ENCODE data around the gene COX4I2.

Gene COX4I2

DNA sequence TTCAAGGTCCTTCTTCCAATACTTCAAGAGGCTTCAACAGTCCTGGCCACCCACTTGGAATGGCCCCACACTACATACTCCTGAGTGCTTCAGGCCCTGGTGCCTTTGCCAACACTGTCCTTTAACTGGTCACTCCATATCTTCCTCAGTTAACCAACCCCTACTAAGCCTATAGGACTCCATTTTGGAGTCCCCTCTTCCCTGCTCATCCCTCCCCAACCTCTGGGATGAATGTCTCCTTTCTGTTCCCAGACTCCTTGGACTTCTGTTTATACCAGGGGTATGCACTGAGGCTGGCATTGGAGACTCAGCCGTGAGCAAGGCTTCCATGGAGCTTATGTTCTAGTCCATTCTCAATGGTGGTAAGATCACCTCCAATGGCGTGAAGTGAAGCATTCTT is 33.6 kb downstream of the COX4I2 start:
- Histone ChIP-seq H3K4me1 (ENCODE audit: control insufficient read depth, insufficient read depth, low read length) (peaks cover 63% of the 10 kb centered on the region), H3K9me3 (ENCODE audit: control insufficient read depth, low read length) (no peaks in the 10 kb centered on the region), H3K36me3 (ENCODE audit: control insufficient read depth, insufficient read depth, low read length, severe bottlenecking) (peaks cover 26% of the 10 kb centered on the region), H3K9ac (ENCODE audit: low read length) (no peak overlapping the region), H3K4me3 (ENCODE audit: low read length) (no peak overlapping the region), H3K27me3 (replicated peaks; ENCODE audit: control insufficient read depth, insufficient read depth, low read length) (no peaks in the 10 kb centered on the region)
- DNase-seq (ENCODE audit: low read depth), result no peak

DNA sequence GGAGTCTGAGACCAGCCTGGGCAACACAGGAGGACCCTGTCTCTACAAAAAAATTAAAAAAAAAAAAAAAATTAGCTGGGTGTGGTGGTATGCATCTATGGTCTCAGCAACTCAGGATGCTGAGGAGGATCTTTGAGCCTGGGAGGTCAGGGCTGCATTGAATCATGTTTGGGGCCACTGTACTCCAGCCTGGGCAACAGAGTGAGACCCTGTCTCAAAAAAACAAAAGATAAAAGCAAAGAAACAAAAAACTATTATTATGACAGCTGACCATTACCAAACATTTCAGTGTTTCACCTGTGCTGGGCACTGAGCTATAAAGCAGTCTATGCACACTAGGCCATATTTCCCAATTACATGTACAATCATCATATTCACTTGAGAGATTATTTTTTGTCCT is 35.7 kb downstream of the COX4I2 start:
- Histone ChIP-seq H3K36me3 (ENCODE audit: control insufficient read depth, insufficient read depth, low read length, severe bottlenecking) (peaks cover 40% of the 10 kb centered on the region), H3K9me3 (ENCODE audit: control insufficient read depth, low read length) (no peaks in the 10 kb centered on the region), H3K4me1 (ENCODE audit: control insufficient read depth, insufficient read depth, low read length) (peaks cover 60% of the 10 kb centered on the region), H3K4me3 (ENCODE audit: low read length) (no peak overlapping the region), H3K27me3 (replicated peaks; ENCODE audit: control insufficient read depth, insufficient read depth, low read length) (no peaks in the 10 kb centered on the region), H3K9ac (ENCODE audit: low read length) (no peak overlapping the region)
- DNase-seq (ENCODE audit: low read depth), result no peak

DNA sequence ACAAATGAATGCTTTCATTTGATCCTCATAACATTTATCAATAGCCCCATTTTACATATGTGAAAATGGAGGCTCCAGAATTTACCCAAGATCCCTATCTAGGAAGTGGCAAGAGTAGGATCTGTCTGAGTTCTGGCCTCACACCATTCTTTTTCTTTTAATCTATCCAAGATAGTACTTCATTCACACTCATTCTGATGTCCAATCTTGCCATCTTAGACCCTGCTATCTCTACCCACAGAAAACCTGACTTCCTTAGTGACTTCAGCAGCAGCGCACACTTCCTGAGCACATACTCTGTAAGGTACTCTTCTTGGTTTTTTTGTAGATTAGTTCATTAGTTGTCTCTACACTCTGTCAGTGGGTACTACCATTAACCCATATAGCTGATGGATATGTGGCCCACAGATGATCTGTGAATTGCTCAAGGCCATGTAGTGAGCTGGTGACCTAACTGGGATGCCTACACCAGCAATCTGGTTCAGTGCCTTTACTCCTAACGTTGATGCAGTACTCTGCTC is 36.3 kb downstream of the COX4I2 start:
- H3K4me1 ChIP-seq (ENCODE audit: control insufficient read depth, insufficient read depth, low read length), result peaks cover 66% of the 10 kb centered on the region

DNA sequence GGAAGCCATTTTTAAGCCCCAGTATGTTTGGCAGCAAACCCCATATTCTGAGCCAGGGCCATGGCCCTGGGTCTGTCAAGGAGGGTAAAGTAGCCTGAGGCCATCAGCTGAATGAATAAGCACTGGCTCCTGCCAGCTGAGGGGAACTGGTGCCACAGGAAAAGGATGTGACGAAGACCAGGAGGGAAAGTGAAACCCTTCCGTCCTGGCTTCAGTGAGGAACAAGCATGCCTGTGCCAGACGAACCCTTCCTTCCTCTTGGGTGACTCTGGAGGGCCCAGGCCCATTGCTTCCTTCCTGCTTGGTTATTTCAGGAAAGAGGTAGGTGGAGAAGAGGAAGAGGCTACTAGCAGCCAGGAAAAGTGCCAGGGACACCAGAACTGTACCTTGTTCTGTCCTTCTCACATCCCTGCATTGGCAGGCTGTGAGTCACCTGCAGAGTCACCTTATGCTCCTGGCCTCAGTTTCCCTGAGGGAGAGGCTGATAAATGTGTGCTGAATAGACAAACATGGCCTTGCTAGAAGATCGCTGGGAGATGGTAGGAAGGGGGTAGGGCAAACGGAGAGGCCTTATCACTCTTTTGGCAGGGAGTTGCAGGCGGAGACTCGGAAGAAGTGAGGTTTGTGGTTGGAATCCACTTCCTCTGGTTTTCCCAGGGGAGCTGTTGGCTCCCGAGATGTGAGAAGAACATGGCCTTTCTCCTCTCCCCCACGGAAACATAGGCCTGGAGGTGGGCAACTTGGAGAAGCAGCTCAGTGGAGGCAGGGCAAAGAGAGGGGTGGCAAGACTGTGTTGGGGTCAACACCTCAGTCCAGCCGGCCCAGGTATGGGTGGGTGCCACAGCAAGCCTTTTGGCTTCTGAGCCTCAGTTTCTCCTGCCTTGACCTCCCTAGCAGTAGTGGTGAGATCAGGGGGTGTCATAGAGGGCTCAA is 37.4 kb downstream of the COX4I2 start:
- H3K36me3 ChIP-seq (ENCODE audit: control insufficient read depth, insufficient read depth, low read length, severe bottlenecking), result peaks cover 42% of the 10 kb centered on the region
- H3K9me3 ChIP-seq (ENCODE audit: control insufficient read depth, low read length), result no peaks in the 10 kb centered on the region
- peak overlapping the region; percentile 45 for H3K4me3 ChIP-seq (ENCODE audit: low read length)
- peak overlapping the region; percentile 64 for H3K9ac ChIP-seq (ENCODE audit: low read length)
- H3K4me1 ChIP-seq (ENCODE audit: control insufficient read depth, insufficient read depth, low read length), result peaks cover 65% of the 10 kb centered on the region
- no peaks in the 10 kb centered on the region for H3K27me3 ChIP-seq (replicated peaks; ENCODE audit: control insufficient read depth, insufficient read depth, low read length)
- DNase-seq (ENCODE audit: low read depth), result peak; percentile 11

More for the DNA sequence above, 36.3 kb downstream of the COX4I2 start:
- no peak overlapping the region for H3K9ac ChIP-seq (ENCODE audit: low read length)
- no peak for DNase-seq (ENCODE audit: low read depth)
- no peaks in the 10 kb centered on the region for H3K27me3 ChIP-seq (replicated peaks; ENCODE audit: control insufficient read depth, insufficient read depth, low read length)
- peaks cover 45% of the 10 kb centered on the region for H3K36me3 ChIP-seq (ENCODE audit: control insufficient read depth, insufficient read depth, low read length, severe bottlenecking)
- H3K4me3 ChIP-seq (ENCODE audit: low read length), result no peak overlapping the region
- no peaks in the 10 kb centered on the region for H3K9me3 ChIP-seq (ENCODE audit: control insufficient read depth, low read length)

DNA sequence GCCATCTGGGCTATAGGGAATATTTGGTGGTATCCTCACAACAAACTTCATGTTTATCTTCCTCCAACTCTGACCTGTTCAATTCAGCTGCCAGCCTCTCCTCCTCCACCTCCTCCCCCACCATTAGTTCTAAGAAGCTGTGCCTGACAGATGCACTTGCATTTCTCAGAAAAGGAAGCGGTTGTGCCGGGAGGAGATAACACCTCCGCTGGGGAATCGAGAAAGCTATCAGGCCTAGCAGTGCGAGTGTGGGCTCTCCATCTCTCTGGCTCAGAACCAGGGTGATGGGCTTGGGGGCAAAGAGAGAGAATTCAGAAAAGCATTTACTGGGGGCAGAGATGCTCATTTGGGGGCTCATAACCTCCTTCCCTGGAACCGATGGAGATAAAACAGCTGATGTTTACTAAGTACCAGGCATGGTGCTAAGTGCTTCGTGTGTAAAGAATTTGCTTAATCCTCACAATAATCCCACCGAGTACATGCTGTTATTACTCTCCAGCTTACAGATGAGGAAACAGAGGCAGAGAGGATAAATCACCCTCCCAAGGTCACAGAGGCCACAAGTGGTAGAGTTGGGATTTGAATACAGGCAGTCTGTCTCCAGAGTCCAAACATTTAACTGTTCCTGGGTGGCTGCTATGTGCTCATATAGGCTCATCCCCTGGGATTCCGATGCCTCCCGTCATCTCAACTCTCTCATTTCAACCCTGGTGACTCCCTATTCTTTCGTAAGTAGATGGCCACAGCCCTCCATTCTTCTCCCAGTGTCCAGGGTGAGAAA is 38.3 kb downstream of the COX4I2 start:
- peaks cover 61% of the 10 kb centered on the region for H3K4me1 ChIP-seq (ENCODE audit: control insufficient read depth, insufficient read depth, low read length)
- H3K4me3 ChIP-seq (ENCODE audit: low read length), result peak overlapping the region; percentile 45
- H3K36me3 ChIP-seq (ENCODE audit: control insufficient read depth, insufficient read depth, low read length, severe bottlenecking), result peaks cover 50% of the 10 kb centered on the region
- H3K9me3 ChIP-seq (ENCODE audit: control insufficient read depth, low read length), result no peaks in the 10 kb centered on the region
- no peaks in the 10 kb centered on the region for H3K27me3 ChIP-seq (replicated peaks; ENCODE audit: control insufficient read depth, insufficient read depth, low read length)
- peak overlapping the region; percentile 28 for H3K9ac ChIP-seq (ENCODE audit: low read length)
- DNase-seq (ENCODE audit: low read depth), result no peak

DNA sequence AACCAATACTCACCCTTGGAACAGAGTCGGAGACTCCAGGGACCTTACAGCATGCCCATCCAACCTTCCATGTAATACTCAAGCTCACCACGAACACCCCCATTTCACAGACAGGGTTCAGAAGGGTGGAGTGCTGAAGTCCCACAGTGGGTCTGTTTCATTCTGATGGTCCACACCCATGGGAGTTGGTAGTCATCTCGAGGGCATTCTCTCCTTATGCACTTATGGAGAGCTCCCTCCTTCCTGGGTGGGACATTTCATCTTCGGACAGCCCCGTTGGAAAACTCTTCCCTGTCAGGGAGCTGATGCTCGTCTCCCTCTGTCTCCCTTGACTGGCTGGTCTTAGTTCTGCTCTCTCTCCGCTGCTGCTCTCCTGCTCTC is 38.9 kb downstream of the COX4I2 start:
- no peak overlapping the region for H3K9ac ChIP-seq (ENCODE audit: low read length)
- H3K9me3 ChIP-seq (ENCODE audit: control insufficient read depth, low read length), result no peaks in the 10 kb centered on the region
- peaks cover 45% of the 10 kb centered on the region for H3K36me3 ChIP-seq (ENCODE audit: control insufficient read depth, insufficient read depth, low read length, severe bottlenecking)
- no peak for DNase-seq (ENCODE audit: low read depth)
- no peak overlapping the region for H3K4me3 ChIP-seq (ENCODE audit: low read length)
- peaks cover 56% of the 10 kb centered on the region for H3K4me1 ChIP-seq (ENCODE audit: control insufficient read depth, insufficient read depth, low read length)
- H3K27me3 ChIP-seq (replicated peaks; ENCODE audit: control insufficient read depth, insufficient read depth, low read length), result no peaks in the 10 kb centered on the region

DNA sequence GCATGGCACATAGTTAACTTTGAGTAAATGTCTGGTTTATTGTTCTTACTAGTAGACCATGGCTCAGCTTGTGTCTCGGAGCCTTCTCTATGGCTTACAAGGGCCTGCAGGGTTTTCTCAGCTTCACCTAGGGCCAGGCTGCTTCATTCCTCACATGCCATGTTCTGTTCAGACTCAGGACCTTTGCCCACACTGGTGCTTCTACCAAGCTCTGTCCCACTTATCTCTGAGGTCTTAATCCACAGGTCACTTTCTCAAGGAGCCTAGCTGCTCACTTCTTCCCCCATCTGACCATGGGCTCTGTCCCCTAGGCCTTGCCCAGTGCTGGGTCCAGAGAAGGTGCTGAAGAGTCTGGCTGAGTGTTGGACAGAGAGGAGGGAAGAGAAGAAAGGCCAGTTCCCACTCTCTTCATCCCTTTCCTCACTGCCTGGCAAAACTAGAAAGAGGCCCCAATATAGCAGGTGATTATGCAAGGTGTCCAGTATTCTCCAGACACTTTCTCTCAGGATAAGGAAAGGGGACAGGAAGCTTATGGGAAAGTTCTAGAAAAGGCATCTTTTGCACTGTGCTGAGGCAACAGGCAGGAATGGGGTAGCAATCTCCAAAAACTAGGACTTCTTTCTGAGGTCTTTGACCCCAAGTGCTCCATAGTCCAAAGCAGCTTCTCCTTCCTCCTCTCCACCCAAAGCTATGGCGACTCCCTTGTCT is 40.0 kb downstream of the COX4I2 start:
- Histone ChIP-seq H3K36me3 (ENCODE audit: control insufficient read depth, insufficient read depth, low read length, severe bottlenecking) (peaks cover 45% of the 10 kb centered on the region), H3K27me3 (replicated peaks; ENCODE audit: control insufficient read depth, insufficient read depth, low read length) (no peaks in the 10 kb centered on the region), H3K9me3 (ENCODE audit: control insufficient read depth, low read length) (no peaks in the 10 kb centered on the region), H3K4me1 (ENCODE audit: control insufficient read depth, insufficient read depth, low read length) (peaks cover 56% of the 10 kb centered on the region), H3K4me3 (ENCODE audit: low read length) (no peak overlapping the region), H3K9ac (ENCODE audit: low read length) (no peak overlapping the region)
- no peak for DNase-seq (ENCODE audit: low read depth)

DNA sequence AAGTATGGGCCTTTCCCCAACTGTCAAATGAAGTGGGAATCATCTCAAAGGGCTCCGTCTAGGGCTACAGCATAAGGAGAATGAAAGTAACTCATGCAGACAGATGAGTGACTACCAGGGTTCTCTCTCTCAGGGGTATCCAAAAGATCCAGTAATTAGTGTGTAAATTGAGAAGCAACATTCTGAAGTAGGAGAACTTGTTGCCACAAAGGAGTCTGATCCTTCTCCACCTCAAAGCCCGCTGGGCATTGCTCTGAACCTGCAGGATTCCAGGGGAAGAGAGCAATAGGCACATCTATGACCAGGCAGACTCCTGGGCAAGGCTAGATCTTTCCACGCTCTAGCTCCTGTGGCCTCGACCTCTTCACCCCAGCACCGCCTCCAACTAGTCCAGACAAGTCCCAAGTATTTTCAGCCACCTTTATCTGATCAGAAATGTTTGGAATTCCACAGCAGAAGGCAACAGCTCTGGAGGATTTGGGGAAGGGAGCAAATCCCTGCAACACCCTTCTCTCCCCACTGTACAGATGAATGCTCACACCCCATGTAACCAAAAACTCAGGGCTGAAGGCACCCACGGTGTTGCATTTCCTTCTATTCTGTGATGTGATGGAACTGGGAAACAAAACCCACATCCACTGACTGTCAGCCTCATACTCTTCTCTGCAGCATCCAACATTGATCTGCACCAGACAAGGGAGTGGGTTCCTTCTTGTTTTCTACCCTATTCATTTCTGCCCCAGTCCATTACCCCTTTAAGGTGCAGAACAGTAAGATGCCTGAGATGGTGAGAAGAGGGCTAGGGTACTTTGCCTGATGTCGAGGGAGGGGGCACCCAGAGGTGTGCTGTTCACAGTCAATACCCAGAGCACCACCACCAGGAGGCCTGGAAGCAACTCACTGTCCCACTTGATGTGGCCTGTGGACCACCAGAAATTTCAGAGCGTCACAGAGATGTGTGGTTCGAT is 41.0 kb downstream of the COX4I2 start:
- H3K9ac ChIP-seq (ENCODE audit: low read length), result peak overlapping the region; percentile 24
- no peaks in the 10 kb centered on the region for H3K9me3 ChIP-seq (ENCODE audit: control insufficient read depth, low read length)
- H3K27me3 ChIP-seq (replicated peaks; ENCODE audit: control insufficient read depth, insufficient read depth, low read length), result no peaks in the 10 kb centered on the region
- DNase-seq (ENCODE audit: low read depth), result peak; percentile 36
- no peak overlapping the region for H3K4me3 ChIP-seq (ENCODE audit: low read length)
- peaks cover 50% of the 10 kb centered on the region for H3K36me3 ChIP-seq (ENCODE audit: control insufficient read depth, insufficient read depth, low read length, severe bottlenecking)
- peaks cover 56% of the 10 kb centered on the region for H3K4me1 ChIP-seq (ENCODE audit: control insufficient read depth, insufficient read depth, low read length)

DNA sequence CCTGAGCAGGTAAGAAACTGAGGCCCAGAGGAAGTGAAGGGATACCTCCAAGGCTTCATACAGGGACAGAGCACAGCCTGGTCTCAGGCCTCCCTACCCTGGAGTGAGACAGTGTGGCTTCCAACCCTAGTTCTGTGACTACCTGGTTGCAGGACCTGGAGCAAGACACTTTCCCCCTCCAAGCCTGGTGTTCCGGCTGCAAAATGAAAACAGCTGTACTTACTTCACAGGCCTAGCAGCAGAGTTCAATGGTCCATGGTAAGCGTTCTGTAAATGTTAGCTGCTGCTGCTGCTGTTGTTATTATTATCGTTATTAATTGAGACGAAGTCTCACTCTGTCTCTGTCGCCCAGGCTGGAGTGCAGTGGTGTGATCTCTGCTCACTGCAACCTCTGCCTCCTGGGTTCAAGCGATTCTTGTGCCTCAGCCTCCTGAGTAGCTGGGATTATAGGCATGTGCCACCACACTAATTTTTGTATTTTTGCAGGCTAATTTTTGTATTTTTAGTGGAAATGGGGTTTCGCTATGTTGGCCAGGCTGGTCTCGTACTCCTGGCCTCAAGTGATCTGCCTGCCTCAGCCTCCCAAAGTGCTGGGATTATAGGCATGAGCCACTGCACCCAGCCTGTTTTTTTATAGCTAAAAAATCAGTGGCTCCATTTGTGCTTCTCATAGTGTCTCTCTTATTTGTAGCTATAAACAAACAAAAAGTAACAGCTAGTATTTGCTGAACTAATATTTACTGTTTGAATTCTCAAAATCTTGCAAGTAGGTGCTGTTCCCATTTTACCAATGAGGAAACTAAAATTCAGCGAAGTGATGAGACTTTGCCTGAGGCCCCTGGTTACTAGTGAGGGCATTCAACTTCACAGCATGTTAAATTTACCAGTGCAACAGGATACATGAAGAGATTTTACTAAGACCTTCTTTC is 41.9 kb downstream of the COX4I2 start:
- peaks cover 57% of the 10 kb centered on the region for H3K4me1 ChIP-seq (ENCODE audit: control insufficient read depth, insufficient read depth, low read length)
- H3K9ac ChIP-seq (ENCODE audit: low read length), result peak overlapping the region; percentile 24
- no peak for DNase-seq (ENCODE audit: low read depth)
- no peaks in the 10 kb centered on the region for H3K9me3 ChIP-seq (ENCODE audit: control insufficient read depth, low read length)
- peaks cover 54% of the 10 kb centered on the region for H3K36me3 ChIP-seq (ENCODE audit: control insufficient read depth, insufficient read depth, low read length, severe bottlenecking)
- no peak overlapping the region for H3K4me3 ChIP-seq (ENCODE audit: low read length)
- no peaks in the 10 kb centered on the region for H3K27me3 ChIP-seq (replicated peaks; ENCODE audit: control insufficient read depth, insufficient read depth, low read length)

Data from adipocyte (in vitro differentiated cells).